H54 (cell line): ENCODE measurements around the gene TSC22D2.
"Not testable (repeated sequence)": the region's sequence is repeated elsewhere in the genome, so short reads cannot be mapped to it uniquely, and the experiment has no call there.

Experiments
- DNase-seq: peaks from one replicate; pipeline ENCODE4 v3.0.0; 2011; ENCODE audit warnings: low spot score, mixed read lengths; ENCODE audit not compliant: insufficient read length
- FAIRE-seq: peaks from 3 replicates; lab custom pipeline; 2011; peaks lifted over from hg19 to GRCh38; lab: Jason Lieb, UNC
- POLR2A ChIP-seq: IDR thresholded peaks from 2 replicates; pipeline ENCODE4 v1.6.1; 2011; ENCODE audit warnings: low read depth, mild to moderate bottlenecking, low read length

The TSC22D2 gene

DNA sequence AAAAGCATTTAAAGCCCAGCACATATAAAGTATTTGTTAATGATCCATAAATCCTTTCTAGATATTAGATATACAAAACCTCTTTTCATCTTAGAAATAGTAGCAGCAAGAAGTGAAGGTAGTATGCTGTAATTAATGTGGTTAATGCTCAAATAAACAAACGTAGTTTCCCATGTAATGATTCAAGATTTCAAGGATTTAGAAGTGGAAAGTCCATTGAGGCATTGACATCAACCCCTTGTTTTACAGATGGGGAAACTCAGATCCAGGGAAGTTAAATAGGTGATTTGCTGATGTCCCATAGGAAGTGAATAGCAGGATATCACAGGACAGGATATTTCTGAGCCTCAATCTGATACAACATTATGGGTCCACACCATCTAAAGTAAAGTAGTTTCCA, 47.2 kb downstream of the TSC22D2 start:
- FAIRE-seq, result no peak

DNA sequence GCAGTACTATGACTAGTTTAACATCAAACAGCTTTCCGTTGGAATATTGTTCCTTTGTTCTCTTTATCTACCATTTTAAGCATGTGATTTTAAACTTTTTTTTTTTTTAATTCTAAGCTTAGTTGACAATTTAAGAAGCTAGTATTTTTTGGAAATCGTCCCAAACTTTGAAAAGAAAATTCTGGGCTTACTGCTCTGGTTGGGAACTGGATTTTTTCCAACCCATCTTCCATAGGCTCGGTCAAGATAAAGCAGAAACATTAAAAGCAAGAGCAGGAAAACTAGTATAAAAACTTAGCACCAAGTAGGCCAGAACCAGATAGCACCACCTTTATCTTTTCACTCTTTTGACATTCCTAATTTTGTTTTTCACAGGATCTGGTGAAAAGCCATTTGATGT, 49.9 kb downstream of the TSC22D2 start:
- FAIRE-seq (no peak), DNase-seq (no peak)
- TF ChIP-seq POLR2A, result no peak

More for the DNA sequence above, 47.2 kb downstream of the TSC22D2 start:
- no peak for TF ChIP-seq POLR2A
- no peak for DNase-seq

DNA sequence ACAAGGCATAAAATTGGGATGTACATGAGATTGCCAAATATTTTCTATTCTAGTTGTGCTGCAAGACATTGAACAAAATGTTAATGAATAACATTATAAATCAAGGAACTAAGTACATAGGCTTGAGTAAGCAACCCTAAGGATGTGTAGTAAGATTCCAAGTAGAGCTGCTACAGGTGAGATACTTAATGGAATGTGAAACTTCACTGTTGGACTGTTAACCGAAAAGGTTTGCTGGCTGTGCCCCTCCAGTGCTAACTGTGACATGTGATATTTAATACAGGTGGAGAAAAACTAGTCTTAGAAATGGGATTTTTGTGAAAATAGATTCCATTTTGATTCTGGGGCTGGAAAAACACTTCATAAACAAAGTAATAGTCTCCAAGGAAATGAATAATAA, 52.4 kb downstream of the TSC22D2 start:
- FAIRE-seq, result peak; percentile 15
- no peak for DNase-seq
- no peak for TF ChIP-seq POLR2A

DNA sequence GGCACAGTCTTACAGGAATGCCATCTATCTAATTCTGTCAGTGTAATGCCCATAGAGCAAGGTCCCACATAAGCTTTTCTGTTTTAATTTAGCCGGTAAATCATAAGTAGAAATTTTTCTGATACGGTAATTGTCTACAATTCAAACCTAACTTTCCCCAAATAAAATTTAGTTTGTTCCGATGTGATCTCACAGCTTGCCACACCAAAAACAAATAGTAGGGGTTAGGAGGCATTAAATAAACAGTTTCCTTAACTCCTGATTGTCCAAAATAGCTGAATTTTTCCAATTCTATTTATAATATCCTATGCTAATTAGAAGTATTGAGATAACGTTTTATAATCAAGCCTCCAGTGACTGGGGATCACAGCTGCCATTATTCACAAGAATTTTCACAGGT, 53.3 kb downstream of the TSC22D2 start:
- DNase-seq (no peak), FAIRE-seq (no peak)
- TF ChIP-seq POLR2A, result no peak

DNA sequence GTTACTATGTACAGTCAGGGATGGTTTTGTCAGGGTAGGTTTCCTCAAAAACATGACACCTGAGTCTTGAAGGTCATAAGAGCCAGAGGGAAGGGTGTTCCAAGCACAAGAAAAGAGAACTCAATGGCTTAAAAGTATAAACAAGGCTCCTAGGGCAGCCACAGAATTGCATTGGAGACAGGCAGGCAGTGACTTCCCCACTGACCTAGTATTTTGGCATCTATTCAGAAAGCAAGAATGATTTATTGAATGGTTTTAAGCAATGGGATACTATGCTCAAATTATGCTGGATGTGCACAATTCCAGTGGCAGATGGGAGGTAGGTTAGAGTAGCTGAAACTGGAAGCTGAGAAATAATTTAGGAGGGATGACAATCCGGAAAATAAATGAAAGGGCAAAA, 54.0 kb downstream of the TSC22D2 start:
- no peak for DNase-seq
- TF ChIP-seq POLR2A, result no peak
- FAIRE-seq, result peak; percentile 15

DNA sequence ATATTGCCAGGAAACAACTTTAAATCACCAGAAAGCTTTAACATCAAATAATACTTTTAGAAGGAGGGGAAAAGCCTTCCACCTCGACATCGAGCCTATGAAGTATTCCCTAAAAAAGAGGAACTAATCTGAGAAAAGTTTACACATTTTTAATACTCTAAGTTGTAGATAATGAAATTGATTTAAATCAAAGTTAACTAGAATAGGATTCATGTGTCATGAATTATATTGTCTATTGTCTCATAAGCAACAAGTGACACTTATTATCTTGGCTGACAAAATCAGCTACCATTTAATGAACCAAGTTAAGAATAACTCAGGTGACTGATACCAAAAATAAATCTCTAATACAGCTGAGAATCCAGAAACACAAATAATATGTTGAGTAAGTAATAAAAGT, 56.6 kb downstream of the TSC22D2 start:
- DNase-seq (no peak), FAIRE-seq (no peak)
- TF ChIP-seq POLR2A, result no peak

DNA sequence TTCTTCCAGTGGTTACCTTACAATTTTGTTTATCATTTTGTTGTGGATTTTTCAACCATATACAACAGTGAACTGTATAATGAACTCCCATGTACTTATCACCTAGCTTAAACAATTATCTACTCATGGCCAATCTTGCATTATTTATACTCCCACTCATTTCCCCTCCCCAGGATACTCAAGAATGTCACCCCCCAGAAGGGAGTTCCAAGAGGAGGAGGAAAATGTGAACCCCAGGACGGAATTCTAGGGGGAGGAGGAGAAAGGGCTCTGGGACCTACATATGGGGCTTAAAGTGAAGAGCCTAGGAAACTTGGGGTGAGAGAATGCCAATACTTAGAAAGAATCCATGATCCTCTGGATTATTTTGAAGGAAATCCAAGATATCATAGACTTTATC, 59.3 kb downstream of the TSC22D2 start:
- no peak for FAIRE-seq
- TF ChIP-seq POLR2A, result no peak
- no peak for DNase-seq

DNA sequence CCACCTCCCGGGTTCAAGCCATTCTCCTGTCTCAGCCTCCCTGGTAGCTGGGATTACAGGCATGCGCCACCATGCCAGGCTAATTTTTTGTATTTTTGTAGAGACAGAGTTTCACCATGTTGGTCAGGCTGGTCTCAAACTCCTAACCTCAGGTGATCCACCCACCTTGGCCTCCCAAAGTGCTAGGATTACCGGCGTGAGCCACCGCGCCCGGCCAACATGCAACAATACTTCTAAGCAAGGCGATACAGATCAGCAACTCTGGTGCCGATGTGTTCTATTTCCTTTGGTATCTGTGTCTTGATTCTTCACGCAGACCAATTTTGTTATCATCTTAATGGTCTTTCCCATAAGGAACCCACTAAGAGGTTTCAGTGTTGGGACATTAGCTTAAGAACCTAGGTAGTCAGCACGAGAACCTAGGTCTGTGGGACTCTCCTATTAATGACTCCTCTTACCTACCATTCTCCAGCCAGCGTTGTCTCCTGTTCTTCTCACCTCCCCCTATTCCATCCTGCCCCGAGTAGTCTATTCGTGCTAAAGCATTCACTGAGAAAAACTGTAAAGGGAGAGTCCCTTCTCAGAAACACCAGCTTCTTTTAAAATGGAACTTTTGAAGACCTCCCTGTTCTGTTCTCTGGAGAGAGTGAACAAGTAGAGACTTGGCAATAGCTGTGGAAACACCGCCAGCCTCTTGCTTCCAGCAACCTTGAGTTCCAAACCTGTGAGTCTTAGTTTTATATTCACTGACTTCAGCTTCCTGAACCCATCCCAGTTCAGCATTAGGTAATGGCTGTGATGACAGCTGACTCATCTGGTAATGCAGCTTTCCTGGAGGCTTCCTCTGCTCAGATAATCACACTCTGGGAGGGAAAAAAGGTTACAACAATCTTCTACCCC, 61.2 kb downstream of the TSC22D2 start:
- FAIRE-seq (peak; percentile 99), DNase-seq (peak; percentile 54)
- no peak for TF ChIP-seq POLR2A

DNA sequence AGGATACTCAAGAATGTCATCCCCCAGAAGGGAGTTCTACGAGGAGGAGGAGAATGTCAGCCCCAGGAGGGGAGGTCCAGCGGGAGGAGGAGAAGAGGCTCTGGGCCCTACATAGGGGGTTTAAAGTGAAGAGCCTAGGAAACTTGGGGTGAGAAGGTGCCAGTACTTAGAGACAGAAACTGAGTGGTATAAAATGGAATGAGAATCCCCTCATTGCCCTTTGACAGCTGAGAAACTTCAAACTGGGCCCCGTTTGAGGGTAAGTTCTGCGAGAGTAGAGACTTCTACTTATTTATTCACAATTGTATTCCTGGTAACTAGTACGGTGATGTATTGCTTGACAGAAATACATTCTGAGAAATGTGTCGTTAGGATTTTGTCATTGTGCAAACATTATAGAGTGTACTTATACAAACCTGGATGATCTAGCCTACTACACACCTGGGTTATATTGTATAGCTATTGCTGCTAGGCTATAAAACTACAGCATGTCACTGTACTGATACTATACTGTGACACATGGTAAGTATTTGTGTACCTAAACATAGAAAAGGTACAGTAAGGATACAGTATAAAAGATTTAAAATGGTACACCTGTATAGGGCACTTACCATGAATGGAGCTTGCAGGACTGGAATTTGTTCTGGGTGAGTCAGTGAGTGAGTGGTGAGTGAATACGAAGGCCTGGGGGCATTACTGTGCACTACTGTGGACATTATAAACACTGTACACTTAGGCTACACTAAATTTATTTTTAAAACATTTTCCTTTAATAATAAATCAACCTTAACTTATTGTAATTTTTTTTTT, 62.0 kb downstream of the TSC22D2 start:
- FAIRE-seq (no peak), DNase-seq (no peak)
- TF ChIP-seq POLR2A, result no peak

DNA sequence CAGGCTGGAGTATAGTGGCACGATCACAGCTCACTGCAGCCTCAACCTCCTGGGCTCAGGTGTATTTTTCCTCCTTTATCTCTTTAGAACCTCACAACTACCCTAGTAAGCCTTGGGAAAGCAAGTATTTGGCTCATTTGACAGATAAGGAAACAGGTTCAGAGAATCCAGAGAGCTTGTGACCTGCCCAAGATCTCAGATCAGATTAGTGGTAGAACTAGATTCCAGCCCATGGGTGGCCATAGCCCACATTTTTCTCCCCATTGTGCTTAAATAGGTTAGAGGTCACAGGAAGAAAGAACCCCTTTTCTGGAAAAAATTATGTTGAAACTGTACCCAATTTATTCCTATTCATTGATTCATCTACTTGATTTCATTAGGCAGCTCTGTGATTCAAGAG, 64.3 kb downstream of the TSC22D2 start:
- TF ChIP-seq POLR2A, result no peak
- DNase-seq (no peak), FAIRE-seq (no peak)

DNA sequence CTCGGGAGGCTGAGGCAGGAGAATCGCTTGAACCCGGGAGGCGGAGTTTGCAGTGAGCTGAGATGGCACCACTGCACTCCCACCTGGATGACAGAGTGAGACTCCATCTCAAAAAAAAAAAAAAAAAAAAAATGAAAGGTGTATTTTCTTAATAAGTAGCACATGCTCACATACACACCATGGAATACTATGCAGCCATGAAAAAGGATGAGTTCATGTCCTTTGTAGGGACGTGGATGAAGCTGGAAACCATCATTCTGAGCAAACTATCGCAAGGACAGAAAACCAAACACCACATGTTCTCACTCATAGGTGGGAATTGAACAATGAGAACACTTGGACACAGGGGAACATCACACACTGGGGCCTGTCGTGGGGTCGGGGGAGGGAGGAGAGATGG, 65.1 kb downstream of the TSC22D2 start:
- DNase-seq, FAIRE-seq: not testable (repeated sequence)

DNA sequence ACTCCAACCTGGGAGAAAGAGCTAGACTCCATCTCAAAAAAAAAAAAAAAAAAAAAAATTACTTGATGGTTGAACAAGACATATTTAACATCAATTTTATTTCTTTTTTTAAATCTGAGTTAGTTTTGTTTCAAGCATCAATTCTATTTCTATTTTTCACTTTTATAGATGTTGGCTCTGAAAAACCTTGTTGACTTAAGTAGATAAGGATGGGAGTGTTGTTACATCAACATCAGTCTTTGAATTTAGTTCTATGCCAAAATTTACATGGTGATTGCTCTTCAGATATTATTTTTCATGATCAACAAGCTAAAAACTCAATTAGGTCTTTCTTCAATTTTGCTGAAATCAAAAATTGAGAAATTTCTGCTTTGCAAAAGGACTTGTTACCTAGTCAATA, 71.3 kb downstream of the TSC22D2 start:
- no peak for TF ChIP-seq POLR2A
- FAIRE-seq (no peak), DNase-seq (no peak)

DNA sequence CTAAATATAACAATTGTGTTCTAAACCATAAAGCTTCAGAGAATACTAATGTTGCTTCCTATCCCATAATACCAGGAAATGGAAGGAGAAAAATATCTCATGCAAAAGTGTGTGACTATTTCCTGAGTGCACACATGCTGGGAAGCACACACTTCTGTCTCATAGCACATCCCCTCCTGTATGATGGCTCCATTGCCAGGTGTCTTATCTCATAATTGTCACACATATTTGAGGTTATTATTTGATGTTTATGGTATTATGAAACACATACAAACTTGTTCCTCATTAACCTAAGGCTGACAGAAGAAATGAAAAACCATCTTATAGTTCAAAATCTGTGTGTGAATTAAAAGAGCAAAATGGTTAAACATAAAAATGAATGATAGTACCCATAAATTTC, 72.8 kb downstream of the TSC22D2 start:
- TF ChIP-seq POLR2A, result no peak
- FAIRE-seq (no peak), DNase-seq (no peak)

DNA sequence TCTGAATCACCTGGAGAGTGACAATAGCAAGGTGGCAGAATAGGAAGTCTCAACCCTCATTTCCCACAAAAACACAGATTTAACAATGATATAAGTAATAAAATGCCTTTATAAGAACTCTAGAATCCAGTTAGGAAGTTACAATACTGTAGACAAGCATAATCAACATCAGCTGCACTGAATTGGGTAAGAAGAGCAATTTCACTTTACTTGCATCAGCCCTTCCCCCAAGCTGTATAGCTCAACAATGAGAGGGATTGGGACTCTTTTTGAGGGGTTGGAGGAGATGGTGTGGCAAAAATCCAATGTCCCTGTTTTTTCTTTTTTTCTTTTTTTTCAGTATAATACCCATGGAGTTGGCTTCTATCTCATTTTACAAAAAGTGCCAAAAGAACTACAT, 75.1 kb downstream of the TSC22D2 start:
- no peak for TF ChIP-seq POLR2A
- FAIRE-seq (no peak), DNase-seq (no peak)
